ENCODE measurements around the gene PRPF38B.
A peak's percentile ranks its signal among the peaks of the same experiment; 100 is the strongest.
"Not testable (repeated sequence)": the region's sequence is repeated elsewhere in the genome, so short reads cannot be mapped to it uniquely, and the experiment has no call there.

The PRPF38B gene, protein sequence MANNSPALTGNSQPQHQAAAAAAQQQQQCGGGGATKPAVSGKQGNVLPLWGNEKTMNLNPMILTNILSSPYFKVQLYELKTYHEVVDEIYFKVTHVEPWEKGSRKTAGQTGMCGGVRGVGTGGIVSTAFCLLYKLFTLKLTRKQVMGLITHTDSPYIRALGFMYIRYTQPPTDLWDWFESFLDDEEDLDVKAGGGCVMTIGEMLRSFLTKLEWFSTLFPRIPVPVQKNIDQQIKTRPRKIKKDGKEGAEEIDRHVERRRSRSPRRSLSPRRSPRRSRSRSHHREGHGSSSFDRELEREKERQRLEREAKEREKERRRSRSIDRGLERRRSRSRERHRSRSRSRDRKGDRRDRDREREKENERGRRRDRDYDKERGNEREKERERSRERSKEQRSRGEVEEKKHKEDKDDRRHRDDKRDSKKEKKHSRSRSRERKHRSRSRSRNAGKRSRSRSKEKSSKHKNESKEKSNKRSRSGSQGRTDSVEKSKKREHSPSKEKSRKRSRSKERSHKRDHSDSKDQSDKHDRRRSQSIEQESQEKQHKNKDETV

GRCh38 chr1:108691942-108692723 is at the start of gene PRPF38B:
Gene PRPF38B (plus strand): TSS chr1:108692310. CDS start chr1:108692592, 282 bp downstream.
- DNase-seq (ENCODE audit: low read depth in 2 of 2) = peak; percentile 85 to 89

GRCh38 chr1:108643492-108644335 is 48.4 kb upstream of the PRPF38B start:
- DNase-seq (ENCODE audit: low read depth in 2 of 2) = no peak

- DNase-seq (ENCODE audit: low read depth in 2 of 2) = peak in 1 of 2 experiments; percentile 5
These were observed 47.1 kb upstream of the PRPF38B start for GRCh38 chr1:108644984-108645383.

DNA sequence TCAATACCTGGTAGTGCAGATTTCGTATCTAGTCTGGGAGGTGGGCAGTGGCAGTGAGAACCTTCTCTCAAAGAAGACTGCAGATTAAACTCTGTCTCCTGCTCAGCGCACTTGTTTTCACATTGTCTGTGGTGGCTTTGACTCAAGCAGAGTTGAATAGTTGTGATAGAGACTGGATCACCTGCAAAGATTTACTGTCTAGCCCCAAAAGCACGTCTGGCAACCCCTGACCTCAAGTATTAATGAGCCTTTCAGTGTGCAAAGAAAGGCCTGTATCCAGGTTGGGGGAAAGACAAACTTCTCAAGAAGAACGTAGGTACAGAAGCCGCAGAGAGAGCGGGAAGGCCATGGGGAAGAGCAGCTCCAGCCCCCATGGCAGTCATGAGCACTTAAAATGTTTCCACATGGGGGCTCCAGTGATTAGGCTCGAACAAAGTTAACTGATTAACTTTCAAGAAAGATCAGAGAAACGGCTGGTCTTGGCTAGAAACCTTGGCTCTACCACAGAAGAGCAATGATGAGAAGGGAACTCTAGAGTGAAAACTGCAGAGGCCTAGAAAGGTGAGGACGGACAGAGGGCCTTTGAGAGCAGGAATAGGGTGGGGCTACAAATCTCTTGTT is 46.4 kb upstream of the PRPF38B start:
- DNase-seq (ENCODE audit: low read depth in 2 of 2) = no peak

- no peak for DNase-seq (ENCODE audit: low read depth in 2 of 2)
These were observed 45.9 kb upstream of the PRPF38B start for GRCh38 chr1:108646265-108646647.

DNA sequence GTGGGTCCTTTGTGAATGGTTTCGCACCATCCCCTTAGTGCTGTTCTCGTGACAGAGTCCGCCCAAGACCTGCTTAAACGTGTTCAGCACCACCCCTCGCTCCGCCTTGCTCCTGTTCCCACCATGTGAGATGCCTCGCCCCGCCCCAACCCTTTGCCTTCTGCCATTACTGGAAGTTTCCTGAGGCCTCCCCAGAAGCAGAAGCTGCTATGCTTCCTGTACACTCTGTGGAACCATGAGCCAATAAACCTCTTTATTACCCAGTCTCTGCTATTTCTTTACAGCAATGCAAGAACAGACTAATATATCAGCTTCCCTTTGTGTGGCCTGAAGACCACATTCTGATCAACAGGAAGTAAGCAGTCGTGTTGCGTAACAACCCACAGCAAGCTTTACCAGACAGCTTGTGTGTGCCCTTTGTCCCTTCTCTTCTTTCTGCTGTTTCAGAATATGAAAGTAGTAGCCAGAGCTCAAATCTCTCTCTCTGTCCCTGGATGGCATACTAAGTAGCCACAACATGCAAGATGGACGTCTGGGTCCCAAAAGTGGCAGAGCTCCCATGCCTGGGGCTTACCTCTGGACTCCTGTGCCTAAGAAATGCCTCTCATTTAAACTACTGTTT is 45.4 kb upstream of the PRPF38B start:
- DNase-seq (ENCODE audit: low read depth in 2 of 2) = peak; percentile 13 to 33

DNA sequence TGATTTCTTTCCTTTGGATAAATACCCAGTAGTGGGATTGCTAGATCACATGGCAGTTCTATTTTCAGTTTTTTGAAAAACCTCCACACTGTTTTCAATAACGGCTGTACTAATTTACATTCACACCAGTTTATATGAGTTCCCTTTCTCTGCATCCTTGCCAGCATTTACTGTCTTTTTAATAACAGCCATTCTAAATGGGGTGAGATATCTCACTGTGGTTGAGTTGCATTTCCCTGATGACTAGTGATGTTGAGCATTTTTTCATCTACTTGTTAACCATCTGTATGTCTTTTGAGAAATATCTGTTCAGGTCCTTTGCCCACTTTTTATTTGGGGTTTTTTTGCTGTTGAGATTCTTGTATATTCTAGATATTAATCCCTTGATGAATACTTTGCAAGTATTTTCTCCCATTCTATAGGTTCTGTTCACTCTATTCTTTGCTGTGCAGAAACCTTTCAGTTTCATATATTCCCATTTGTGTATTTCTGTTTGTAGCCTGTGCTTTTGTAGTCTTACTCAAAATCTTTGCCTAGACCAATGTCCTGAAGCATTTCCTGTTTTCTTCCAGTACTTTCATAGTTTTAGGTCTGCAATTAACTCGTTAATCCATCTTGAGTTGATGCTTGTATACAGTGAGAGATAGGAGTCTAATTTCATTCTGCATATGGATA is 38.5 kb upstream of the PRPF38B start:
- no peak for DNase-seq (ENCODE audit: low read depth in 2 of 2)

GRCh38 chr1:108657356-108658080 is 34.6 kb upstream of the PRPF38B start:
- DNase-seq (ENCODE audit: low read depth in 2 of 2) = no peak

DNA sequence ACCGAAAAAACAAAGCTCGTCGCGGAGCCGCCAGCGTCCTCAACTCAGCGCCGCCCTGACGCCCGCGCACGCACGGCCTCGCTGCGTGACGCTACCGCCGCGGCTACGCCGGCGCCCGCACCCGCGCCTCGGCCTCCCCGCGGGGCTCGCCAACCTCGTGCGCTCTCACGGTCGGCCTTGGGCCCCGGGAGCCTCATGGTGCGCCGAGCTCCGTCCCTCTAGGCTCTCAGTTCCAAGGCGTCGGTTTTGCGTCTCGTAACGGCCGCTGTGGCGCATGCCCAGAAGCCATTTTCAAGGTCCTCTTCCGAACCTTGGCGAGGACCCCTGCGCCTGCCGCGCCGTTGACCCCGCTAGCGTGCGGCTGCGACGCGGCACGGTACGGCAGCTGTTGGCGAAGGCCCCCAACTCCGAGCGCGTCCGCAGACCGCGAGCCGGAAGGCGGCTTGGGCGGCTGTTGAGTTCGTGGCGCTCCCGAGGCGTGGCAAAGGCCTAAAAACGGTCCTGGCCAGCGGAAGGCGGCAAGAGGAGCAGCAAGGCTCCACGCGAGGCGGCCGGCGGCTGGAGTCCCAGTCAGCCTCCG is 31.0 kb upstream of the PRPF38B start, which contains the start of gene HENMT1:
Gene HENMT1, minus strand, starts transcription at position 64 of the 580 bp plus-strand sequence. CDS start 1,209 bp downstream, outside the sequence.
- peak; percentile 54 to 62 for DNase-seq (ENCODE audit: low read depth in 2 of 2)

GRCh38 chr1:108663074-108663473 is 29.0 kb upstream of the PRPF38B start:
- no peak for DNase-seq (ENCODE audit: low read depth in 2 of 2)

- no peak for DNase-seq (ENCODE audit: low read depth in 2 of 2)
These were observed 27.6 kb upstream of the PRPF38B start for GRCh38 chr1:108664481-108664880.

DNA sequence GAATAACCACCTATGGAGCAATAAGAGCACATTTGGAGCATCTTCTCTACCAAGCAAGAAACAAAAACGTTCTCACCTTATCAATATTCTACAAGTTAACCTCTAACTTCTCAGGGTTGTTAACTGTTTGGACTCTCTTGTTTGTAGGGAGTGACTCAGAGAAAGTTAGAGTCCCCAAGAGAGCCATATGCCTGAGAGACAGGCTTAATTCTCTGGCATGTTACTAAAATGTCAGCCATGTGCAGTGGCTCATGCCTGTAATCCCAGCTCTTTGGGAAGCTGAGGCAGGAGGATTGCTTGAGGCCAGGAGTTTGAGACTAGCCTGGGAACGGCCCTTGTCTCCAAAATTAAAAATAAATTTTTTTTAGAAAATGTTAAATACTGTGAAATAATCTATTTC is 27.0 kb upstream of the PRPF38B start:
- no peak for DNase-seq (ENCODE audit: low read depth in 2 of 2)

- DNase-seq (ENCODE audit: low read depth in 2 of 2) = no peak
These were observed 26.3 kb upstream of the PRPF38B start for GRCh38 chr1:108665771-108666170.

GRCh38 chr1:108667422-108667821 is 24.7 kb upstream of the PRPF38B start:
- not testable (repeated sequence) for DNase-seq (ENCODE audit: low read depth in 2 of 2)

GRCh38 chr1:108668777-108669176 is 23.3 kb upstream of the PRPF38B start:
- DNase-seq (ENCODE audit: low read depth in 2 of 2) = no peak

GRCh38 chr1:108669679-108670078 is 22.4 kb upstream of the PRPF38B start:
- no peak for DNase-seq (ENCODE audit: low read depth in 2 of 2)

DNA sequence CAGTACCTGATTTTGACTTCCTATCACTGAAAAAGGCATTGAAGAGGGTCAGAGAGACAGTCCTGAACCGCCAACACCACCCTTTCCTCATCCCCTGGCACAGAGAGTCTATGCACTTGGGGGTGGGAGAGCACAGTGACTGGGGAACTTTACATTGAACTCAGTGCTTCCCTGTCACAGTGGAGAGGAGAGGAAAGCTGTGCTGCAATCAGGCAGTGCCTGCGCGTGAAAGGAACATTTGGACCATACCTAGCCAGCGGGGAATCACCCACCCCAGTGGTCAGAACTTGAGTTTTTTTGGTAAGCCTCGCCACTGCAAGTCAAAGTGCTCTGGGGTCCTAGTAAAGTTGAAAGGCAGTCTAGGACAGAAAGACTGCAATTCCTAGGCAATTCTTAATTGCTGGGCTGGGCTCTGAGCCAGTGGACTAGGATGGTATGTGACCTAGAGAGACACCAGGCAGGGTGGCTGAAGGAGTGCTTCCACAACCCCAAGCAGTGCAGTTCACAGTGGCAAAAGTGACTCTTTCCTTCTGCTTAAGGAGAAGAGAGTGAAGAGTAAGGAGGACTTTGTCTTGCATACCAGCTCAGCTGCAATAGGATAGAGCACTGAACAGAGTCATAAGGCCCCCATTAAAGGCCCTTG is 21.9 kb upstream of the PRPF38B start:
- no peak for DNase-seq (ENCODE audit: low read depth in 2 of 2)

DNA sequence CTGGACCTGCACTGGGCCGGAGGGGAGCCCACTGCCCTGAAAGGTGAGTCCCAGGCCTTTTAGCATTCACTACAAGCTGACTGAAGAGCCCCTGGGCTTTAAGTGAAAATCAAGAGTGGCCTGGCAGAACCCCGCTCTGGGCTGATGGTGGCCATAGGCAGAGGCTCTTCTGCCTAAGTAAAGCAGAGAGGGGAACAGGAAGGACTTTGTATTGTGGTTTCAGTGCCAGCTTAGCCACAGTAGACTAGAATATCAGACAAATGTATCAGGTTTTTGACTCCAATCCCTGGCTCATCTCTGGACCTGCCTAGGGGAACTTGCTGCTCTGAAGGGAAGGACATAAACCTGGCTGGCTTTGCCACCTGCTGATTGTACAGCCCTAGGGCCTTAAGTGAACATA is 21.0 kb upstream of the PRPF38B start:
- DNase-seq (ENCODE audit: low read depth in 2 of 2) = no peak

DNA sequence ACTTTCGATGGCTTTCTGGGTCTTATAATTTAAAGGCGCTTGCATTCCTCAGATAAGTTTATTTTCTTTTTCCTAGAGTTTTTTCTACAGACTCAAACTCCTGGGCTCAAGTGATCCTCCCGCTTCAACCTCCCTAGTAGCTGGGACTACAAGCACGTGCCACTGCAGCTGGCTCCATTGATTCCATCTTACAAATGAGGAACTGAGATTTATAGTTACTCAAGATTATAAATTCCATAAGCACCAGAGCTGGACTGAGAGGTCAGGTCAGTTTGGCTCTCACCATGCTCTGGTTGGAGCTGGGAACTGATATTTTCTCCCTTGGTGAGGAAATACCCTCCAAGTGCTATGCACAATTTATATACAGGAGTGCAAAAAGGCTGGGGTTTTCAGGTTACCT is 13.4 kb upstream of the PRPF38B start:
- DNase-seq (ENCODE audit: low read depth in 2 of 2) = no peak
